ENCODE data around the gene LYPD6B. TPM values are rescaled to one million over a fixed set of nuclear protein-coding genes. Genes with fewer than 3 reads are reported as not detected.

Gene LYPD6B
- total and polyA plus RNA-seq, 7 experiments from 2014 or later, result 0.37 to 1.7 TPM; not detected in 5

Other genes starting within 250 kb of the LYPD6B start
- gene KIF5C, start 163.5 kb upstream of the LYPD6B start, total RNA-seq, result 10 to 100 TPM in 1 of 5 experiments, 1 to 10 TPM in 4; 3.6 to 14.3 (median 6.8) TPM
- under 1 TPM; 0.58 to 0.92 TPM for gene KIF5C, start 163.5 kb upstream of the LYPD6B start, polyA plus RNA-seq